CD14-positive monocyte (primary cell): Measurements from ENCODE around the gene TECPR2. TPM values are rescaled to one million over a fixed set of nuclear protein-coding genes. Genes with fewer than 3 reads are reported as not detected.
A peak's percentile ranks its signal among the peaks of the same experiment; 100 is the strongest.

Experiments used
- DNase-seq, 3 donors: peaks; one replicate each; pipeline ENCODE4 v3.0.0-alpha.2; 2011 to 2022
- H2AFZ ChIP-seq: 2 replicates; pipeline ENCODE4 v1.6.0; 2012; ENCODE audit warnings: mild to moderate bottlenecking, low read depth, low read length, inconsistent platforms; ENCODE audit not compliant: insufficient read depth, poor library complexity, severe bottlenecking
- H3K27ac ChIP-seq, 2 donors: 1 replicate in 1 of 2; 2 replicates in 1 of 2; pipeline ENCODE4 v1.5.1; 2012 to 2013; ENCODE audit warnings: low read length in 2 of 2, control low read depth in 1 of 2, inconsistent platforms in 1 of 2, low read depth in 1 of 2, mild to moderate bottlenecking in 1 of 2
- H3K27me3 ChIP-seq, 2 donors: one replicate each; pipeline versions ENCODE4 v1.6.0 to v1.6.1; 2011 to 2013; ENCODE audit warnings: low read length in 2 of 2; ENCODE audit not compliant: control insufficient read depth in 2 of 2, insufficient read depth in 2 of 2
- H3K36me3 ChIP-seq, 2 donors: replicated peaks in 1 of 2; 1 replicate in 1 of 2; 2 replicates in 1 of 2; pipeline versions ENCODE4 v1.5.1 to v1.6.1; 2012 to 2013; ENCODE audit warnings: low read length in 2 of 2, control low read depth in 1 of 2, inconsistent platforms in 1 of 2, mild to moderate bottlenecking in 1 of 2; ENCODE audit not compliant: insufficient read depth in 2 of 2, control insufficient read depth in 1 of 2
- H3K4me1 ChIP-seq, 2 donors: 1 replicate in 1 of 2; 2 replicates in 1 of 2; pipeline versions ENCODE4 v1.5.1 to v1.6.1; 2012 to 2013; ENCODE audit warnings: low read length in 2 of 2, control low read depth in 1 of 2, inconsistent platforms in 1 of 2, mild to moderate bottlenecking in 1 of 2, moderate library complexity in 1 of 2; ENCODE audit not compliant: insufficient read depth in 2 of 2, control insufficient read depth in 1 of 2
- H3K4me2 ChIP-seq: replicated peaks from 2 replicates; pipeline ENCODE3; 2012; ENCODE audit warnings: low read length, moderate library complexity, mild to moderate bottlenecking; ENCODE audit not compliant: poor library complexity, severe bottlenecking; ENCODE audit errors: extremely low read depth
- H3K4me3 ChIP-seq, 3 experiments: fragments of 200-600 bp in 1 of 3; sonication (generic) in 1 of 3; replicated peaks in 1 of 3; 1 replicate in 2 of 3; 2 replicates in 1 of 3; pipeline ENCODE4 v1.5.1; 2011 to 2013; ENCODE audit warnings: low read length in 3 of 3, mild to moderate bottlenecking in 3 of 3, control low read depth in 2 of 3, low read depth in 2 of 3, inconsistent platforms in 1 of 3, moderate library complexity in 1 of 3
- H3K79me2 ChIP-seq: 2 replicates; pipeline ENCODE4 v1.6.0; 2012; ENCODE audit warnings: mild to moderate bottlenecking, control low read depth, inconsistent platforms, low read length, moderate library complexity; ENCODE audit not compliant: insufficient read depth
- H3K9ac ChIP-seq: 2 replicates; pipeline ENCODE4 v1.6.0; 2017; ENCODE audit warnings: low read length, mild to moderate bottlenecking; ENCODE audit not compliant: insufficient read depth, poor library complexity, severe bottlenecking
- H3K9me3 ChIP-seq, 2 donors: replicated peaks in 1 of 2; 1 replicate in 1 of 2; 2 replicates in 1 of 2; pipeline versions ENCODE4 v1.5.1 to v1.6.1; 2012 to 2013; ENCODE audit warnings: low read length in 2 of 2, control low read depth in 1 of 2; ENCODE audit not compliant: control insufficient read depth in 1 of 2, insufficient read depth in 1 of 2
- H4K20me1 ChIP-seq: 2 replicates; pipeline ENCODE4 v1.6.0; 2012; ENCODE audit warnings: mild to moderate bottlenecking, low read length, control low read depth, moderate library complexity; ENCODE audit not compliant: insufficient read depth
- H3K27ac Mint-ChIP-seq, 7 donors: one replicate each; pipeline ENCODE4 v1.8.0; 2020; ENCODE audit warnings: mild to moderate bottlenecking in 7 of 7, mixed read lengths in 7 of 7, moderate library complexity in 6 of 7, inconsistent platforms in 2 of 7
- H3K27me3 Mint-ChIP-seq, 3 donors: one replicate each; pipeline ENCODE4 v1.8.0; 2021 to 2022; ENCODE audit warnings: low read depth in 3 of 3, mild to moderate bottlenecking in 3 of 3, mixed read lengths in 3 of 3, moderate library complexity in 3 of 3, inconsistent platforms in 1 of 3
- H3K36me3 Mint-ChIP-seq, 2 donors: one replicate each; pipeline ENCODE4 v1.8.0; 2020; ENCODE audit warnings: mixed read lengths in 2 of 2, inconsistent platforms in 1 of 2, mild to moderate bottlenecking in 1 of 2
- H3K4me1 Mint-ChIP-seq: one replicate; pipeline ENCODE4 v1.8.0; 2020; ENCODE audit warnings: mild to moderate bottlenecking, mixed read lengths
- H3K4me3 Mint-ChIP-seq, 2 donors: one replicate each; pipeline ENCODE4 v1.8.0; 2020; ENCODE audit warnings: mild to moderate bottlenecking in 2 of 2, mixed read lengths in 2 of 2, moderate library complexity in 1 of 2
- H3K9me3 Mint-ChIP-seq, 7 donors: one replicate each; pipeline ENCODE4 v1.8.0; 2020 to 2022; ENCODE audit warnings: mixed read lengths in 7 of 7, mild to moderate bottlenecking in 6 of 7, moderate library complexity in 6 of 7, inconsistent platforms in 2 of 7
- WGBS: methylation state at CpG from one replicate; pipeline ENCODE4 v1.1.5; 2013; ENCODE audit warnings: missing lambda C conversion rate; ENCODE audit not compliant: insufficient coverage; 5-methylcytosine and 5-hydroxymethylcytosine counted together
- intact Hi-C, 2 donors: fragments of 100-400 bp; cut with micrococcal nuclease; formaldehyde crosslinking; loops; one replicate each; pipeline versions ENCODE4 v1.15.0 to v1.15.1; 2023
- polyA plus RNA-seq, 3 donors: library from polyadenylated mRNA; depleted of rRNA in 1 of 3; unstranded in 2 of 3; stranded (reverse) in 1 of 3; fragments of 300-500 nt in 2 of 3; fragments of >200 nt in 1 of 3; fragmentation: Illumina TruSeq in 2 of 3; gene quantifications; 1 replicate in 2 of 3; 2 replicates in 1 of 3; pipeline ENCODE4 v1.2.3, GENCODE V29; 2012 to 2021
- TF ChIP-seq, protein P1 (sequence below): fragments of 200-600 bp; IDR thresholded peaks from one replicate; pipeline ENCODE4 v1.8.0; 2022; ENCODE audit warnings: antibody characterized with exemption, mild to moderate bottlenecking

The TECPR2 gene
- polyA plus RNA-seq, 3 donors: 2.8 to 10.4 (median 6.4) TPM

- peak overlapping the region in 3 of 7 donors; percentile 5 to 76 (median 58) for H3K27ac Mint-ChIP-seq
- peaks cover 15% of the 10 kb centered on the region for H3K4me1 Mint-ChIP-seq
- peaks cover 16 to 35% (median 27%) of the 10 kb centered on the region in 7 donors for H3K9me3 Mint-ChIP-seq
- H3K4me3 Mint-ChIP-seq: peak overlapping the region in 1 of 2 donors; percentile 1
- Histone ChIP-seq H3K4me2 (no peak overlapping the region), H2AFZ (no peak overlapping the region), H3K79me2 (no peaks in the 10 kb centered on the region), H3K9me3 (peaks cover 16 to 20% of the 10 kb centered on the region in 2 donors), H3K9ac (peak overlapping the region; percentile 15), H4K20me1 (peaks cover 3% of the 10 kb centered on the region), H3K27me3 (no peaks in the 10 kb centered on the region), H3K4me1 (peaks cover 15 to 20% of the 10 kb centered on the region in 2 donors), H3K4me3 (no peak overlapping the region), H3K27ac (peak overlapping the region in 1 of 2 donors; percentile 49), H3K36me3 (peaks cover 0 to 38% of the 10 kb centered on the region in 2 donors)
- no peaks in the 10 kb centered on the region for H3K27me3 Mint-ChIP-seq
- H3K36me3 Mint-ChIP-seq: peaks cover 24 to 61% of the 10 kb centered on the region in 2 donors
- TF ChIP-seq, protein P1, sequence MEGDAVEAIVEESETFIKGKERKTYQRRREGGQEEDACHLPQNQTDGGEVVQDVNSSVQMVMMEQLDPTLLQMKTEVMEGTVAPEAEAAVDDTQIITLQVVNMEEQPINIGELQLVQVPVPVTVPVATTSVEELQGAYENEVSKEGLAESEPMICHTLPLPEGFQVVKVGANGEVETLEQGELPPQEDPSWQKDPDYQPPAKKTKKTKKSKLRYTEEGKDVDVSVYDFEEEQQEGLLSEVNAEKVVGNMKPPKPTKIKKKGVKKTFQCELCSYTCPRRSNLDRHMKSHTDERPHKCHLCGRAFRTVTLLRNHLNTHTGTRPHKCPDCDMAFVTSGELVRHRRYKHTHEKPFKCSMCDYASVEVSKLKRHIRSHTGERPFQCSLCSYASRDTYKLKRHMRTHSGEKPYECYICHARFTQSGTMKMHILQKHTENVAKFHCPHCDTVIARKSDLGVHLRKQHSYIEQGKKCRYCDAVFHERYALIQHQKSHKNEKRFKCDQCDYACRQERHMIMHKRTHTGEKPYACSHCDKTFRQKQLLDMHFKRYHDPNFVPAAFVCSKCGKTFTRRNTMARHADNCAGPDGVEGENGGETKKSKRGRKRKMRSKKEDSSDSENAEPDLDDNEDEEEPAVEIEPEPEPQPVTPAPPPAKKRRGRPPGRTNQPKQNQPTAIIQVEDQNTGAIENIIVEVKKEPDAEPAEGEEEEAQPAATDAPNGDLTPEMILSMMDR: no peak
- intact Hi-C loops: no loop called here
- peak in 2 of 3 donors; percentile 13 for DNase-seq
- WGBS: 20% methylated on average over 7 of the region's 9 CpGs
Measured at GRCh38 chr14:102394717-102395375, 32.1 kb downstream of the TECPR2 start.

DNA sequence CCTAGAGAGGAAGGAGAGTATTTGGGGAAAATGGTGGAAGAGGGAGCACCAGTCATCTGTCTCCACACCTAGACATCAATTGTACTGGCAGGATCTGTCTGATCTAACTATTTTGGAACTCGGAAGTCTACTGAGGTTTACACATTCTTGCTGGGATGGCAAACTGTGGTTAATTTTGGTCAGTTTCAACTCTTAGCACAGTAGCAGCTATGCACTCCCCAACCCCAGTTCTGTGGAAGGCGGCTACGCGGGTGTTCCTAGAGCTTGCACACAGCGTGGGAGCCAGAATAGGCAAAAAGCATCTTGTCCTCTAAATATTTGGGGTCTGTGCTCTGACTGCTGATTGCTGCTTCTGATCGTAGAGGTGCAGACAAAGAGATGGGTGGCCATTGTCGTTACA, 33.8 kb downstream of the TECPR2 start:
- Mint-ChIP-seq H3K36me3 (peaks cover 24 to 63% of the 10 kb centered on the region in 2 donors), H3K9me3 (peaks cover 19 to 48% (median 38%) of the 10 kb centered on the region in 7 donors), H3K27me3 (no peaks in the 10 kb centered on the region), H3K4me3 (no peak overlapping the region), H3K27ac (no peak overlapping the region), H3K4me1 (peaks cover 9% of the 10 kb centered on the region)
- H3K36me3 ChIP-seq: peaks cover 0 to 45% of the 10 kb centered on the region in 2 donors
- H3K27me3 ChIP-seq: no peaks in the 10 kb centered on the region
- H3K4me2 ChIP-seq: no peak overlapping the region
- WGBS: 80% methylated on average over 4 of the region's 7 CpGs
- H4K20me1 ChIP-seq: peaks cover 3% of the 10 kb centered on the region
- H3K9ac ChIP-seq: no peak overlapping the region
- H3K4me1 ChIP-seq: peaks cover 10 to 11% of the 10 kb centered on the region in 2 donors
- no peak overlapping the region for H2AFZ ChIP-seq
- H3K4me3 ChIP-seq: no peak overlapping the region
- DNase-seq: no peak
- TF ChIP-seq, protein P1: no peak
- no peaks in the 10 kb centered on the region for H3K79me2 ChIP-seq
- no peak overlapping the region for H3K27ac ChIP-seq
- intact Hi-C loops: no loop called here
- H3K9me3 ChIP-seq: peaks cover 16 to 35% of the 10 kb centered on the region in 2 donors
